Measurements from ENCODE around the gene SERF2. TPM values are rescaled to one million over a fixed set of nuclear protein-coding genes. Genes with fewer than 3 reads are reported as not detected.

SERF2 gene
- total and polyA plus RNA-seq, 2 of the 13 experiments (the other 11 are each of a cell fraction or from before 2014, with no cell fraction given): 811 to 1,257 TPM

- TF ChIP-seq DZIP1 (CRISPR knock-in tag; IDR thresholded peaks at IDR 0.05): peak; percentile 80; the same call in 1 of the 2 replicates
- TF ChIP-seq ZNF83 (CRISPR knock-in tag; IDR thresholded peaks at IDR 0.05; ENCODE audit: borderline replicate concordance): no peak
- no peak for TF ChIP-seq ZBED4 (CRISPR knock-in tag; IDR thresholded peaks at IDR 0.05; ENCODE audit: borderline replicate concordance)
- peak; percentile 86 for TF ChIP-seq ZNF574 (CRISPR knock-in tag; IDR thresholded peaks at IDR 0.05)
- TF ChIP-seq KAT2B (IDR thresholded peaks at IDR 0.05; ENCODE audit: borderline replicate concordance, low read depth, low read length): no peak
- no peak for TF ChIP-seq ZNF660 (CRISPR knock-in tag; IDR thresholded peaks at IDR 0.05; ENCODE audit: borderline replicate concordance, low read depth)
- peak; percentile 70 for TF ChIP-seq RBFOX2 (IDR thresholded peaks at IDR 0.05; ENCODE audit: low read depth, low read length)
- no peak for TF ChIP-seq ZNF280D (CRISPR knock-in tag; IDR thresholded peaks at IDR 0.05)
- peak; percentile 17 for TF ChIP-seq XRCC5 (optimal IDR thresholded peaks at IDR 0.05; ENCODE audit: low read length)
- peak; percentile 65 for TF ChIP-seq DRAP1 (CRISPR knock-in tag; IDR thresholded peaks at IDR 0.05)
- TF ChIP-seq ZNF740 (CRISPR knock-in tag; IDR thresholded peaks at IDR 0.05): no peak
- TF ChIP-seq ATM (IDR thresholded peaks at IDR 0.05; ENCODE audit: borderline replicate concordance): no peak
- peak; percentile 90 for TF ChIP-seq ARNT2 (CRISPR knock-in tag; IDR thresholded peaks at IDR 0.05; ENCODE audit: low read depth)
- TF ChIP-seq JDP2 (CRISPR knock-in tag; IDR thresholded peaks at IDR 0.05; ENCODE audit: borderline replicate concordance): no peak
Observed at GRCh38 chr15:43800286-43801141, 8.4 kb downstream of the SERF2 start, which contains the start of gene HYPK (continued).

Measured in HepG2 (cell line).